ENCODE data around the gene COPS2.
"Not testable (repeated sequence)": the region's sequence is repeated elsewhere in the genome, so short reads cannot be mapped to it uniquely, and the experiment has no call there.

Gene COPS2

DNA sequence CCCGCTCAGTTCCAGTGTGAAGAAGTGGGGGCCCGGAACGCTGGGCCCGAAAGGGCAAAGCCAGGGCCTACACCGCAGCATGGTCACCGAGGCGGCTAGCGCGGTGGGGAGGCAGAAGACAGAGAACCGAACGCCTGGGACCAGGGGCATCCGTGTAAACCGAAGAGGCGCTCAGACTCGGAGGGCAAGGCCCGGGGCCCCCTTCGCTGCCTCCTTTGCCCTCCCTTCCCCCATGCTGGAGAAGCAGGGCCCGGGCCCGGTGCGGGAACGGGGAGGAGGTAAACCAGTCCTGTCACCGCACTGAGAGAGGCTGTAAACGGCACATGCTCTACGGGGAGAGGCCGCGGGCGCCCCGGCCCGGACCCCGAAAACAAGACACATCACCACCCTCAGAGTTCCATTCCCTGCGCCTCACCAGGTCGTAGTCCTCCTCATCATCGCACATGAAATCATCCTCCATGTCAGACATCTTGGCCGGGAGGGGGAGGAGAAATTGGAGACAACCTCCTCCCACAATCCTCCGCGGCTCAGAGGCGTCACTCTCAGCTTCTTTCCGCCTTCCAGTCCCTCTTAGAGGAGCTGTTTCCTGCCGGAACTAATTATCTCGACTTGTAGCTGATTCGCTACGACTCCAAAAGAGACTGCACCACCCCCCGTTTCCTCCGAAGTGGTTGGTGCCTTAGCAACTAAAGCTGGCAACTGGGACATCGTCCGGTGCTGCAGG lies at the start of gene COPS2:
Gene COPS2, minus strand, starts transcription at position 490 of the 724 bp plus-strand sequence. Its CDS starts 21 bp downstream, at position 469.
- peak; percentile 92 for DNase-seq

DNA sequence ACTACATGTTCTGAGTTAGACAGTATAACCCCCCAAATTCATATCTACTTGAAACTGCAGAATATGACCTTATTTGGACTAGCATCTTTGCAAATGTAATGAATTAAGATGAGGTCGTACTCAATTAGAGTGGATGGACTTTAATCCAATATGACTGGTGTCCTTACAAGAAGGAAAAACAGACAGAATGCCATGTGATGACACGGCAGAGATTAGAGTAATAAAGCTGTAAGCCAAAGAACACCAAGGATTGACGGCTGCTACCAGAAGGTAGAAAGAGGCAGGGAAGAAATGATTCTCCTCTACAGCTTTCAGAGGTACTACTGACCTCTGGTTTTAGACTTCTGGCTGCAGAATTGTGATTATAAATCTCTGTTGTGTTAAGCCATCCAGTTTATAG lies 44.9 kb upstream of the COPS2 start:
- DNase-seq = no peak

DNA sequence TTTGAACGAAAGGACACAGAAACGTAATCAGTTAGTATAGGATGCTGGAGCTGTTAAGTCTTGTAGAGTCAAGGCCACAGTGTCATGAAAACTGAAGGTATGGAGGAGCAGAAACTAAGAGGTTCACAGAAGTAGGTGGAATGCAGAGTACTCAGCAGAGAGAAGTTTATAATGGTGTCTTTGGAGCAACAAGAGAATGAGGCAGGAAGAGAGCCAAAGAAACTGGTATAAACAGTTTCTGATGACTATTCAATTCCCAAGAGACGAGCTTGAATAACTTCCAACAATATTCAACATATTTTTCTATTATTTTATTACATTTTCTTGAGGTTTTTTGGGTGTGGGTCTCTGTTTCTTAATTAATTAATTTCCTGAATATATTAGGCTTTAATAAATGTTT lies 44.3 kb upstream of the COPS2 start:
- DNase-seq = no peak

DNA sequence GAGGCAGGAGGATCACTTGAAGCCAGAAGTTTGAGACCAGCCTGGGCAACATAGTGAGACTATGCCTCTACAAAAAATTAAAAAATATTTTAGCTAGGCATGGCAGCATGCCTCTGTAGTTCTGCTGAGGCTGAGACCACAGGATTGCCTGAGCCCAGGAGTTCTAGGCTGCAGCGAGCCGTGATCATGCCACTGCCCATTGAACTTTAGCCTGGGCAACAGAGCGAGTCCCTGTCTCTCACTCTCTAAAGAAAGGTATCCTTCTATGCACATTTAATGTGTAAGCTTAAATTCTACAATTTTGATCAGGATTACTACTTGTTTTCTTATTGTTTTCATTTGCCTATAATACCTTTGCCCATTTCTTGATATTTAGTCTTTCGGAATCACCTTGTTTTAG lies 41.5 kb upstream of the COPS2 start:
- DNase-seq = no peak

DNA sequence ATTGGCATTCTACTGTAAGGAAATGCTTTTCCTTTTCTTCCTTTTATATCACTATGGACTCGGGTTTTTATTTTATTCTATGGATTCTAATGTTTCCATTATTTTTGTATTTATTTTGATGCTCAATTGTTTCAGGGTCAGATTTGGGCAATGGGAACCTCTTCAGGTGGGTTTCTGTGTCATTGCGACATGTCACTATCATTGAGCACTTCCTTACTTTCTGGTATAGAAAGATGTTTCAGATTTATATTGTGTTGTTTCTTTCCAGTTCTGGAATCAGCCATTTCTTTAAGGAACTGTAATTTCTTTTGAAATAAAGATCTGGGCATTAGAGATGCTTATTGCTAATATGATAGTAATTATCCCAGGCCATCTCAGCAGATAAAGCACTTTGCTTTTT lies 36.5 kb upstream of the COPS2 start:
- DNase-seq = no peak

DNA sequence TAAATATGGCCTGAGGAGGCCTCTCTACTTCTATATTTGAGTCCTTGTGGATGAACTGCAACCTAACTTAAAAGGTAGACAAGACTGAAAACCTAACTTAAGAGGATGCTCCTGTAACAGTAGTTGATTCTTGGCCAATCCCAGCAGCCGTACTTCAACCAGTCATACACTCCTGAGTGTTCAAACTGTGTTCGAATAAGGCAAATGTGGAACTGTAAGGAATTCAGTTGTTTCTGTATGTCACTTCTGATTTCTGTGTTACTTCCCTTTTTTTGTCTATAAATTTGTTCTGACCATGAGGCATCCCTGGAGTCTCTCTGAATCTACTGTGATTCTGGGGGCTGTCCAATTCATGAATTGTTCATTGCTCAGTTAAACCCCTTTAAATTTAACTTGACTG lies 35.2 kb upstream of the COPS2 start:
- DNase-seq = no peak

DNA sequence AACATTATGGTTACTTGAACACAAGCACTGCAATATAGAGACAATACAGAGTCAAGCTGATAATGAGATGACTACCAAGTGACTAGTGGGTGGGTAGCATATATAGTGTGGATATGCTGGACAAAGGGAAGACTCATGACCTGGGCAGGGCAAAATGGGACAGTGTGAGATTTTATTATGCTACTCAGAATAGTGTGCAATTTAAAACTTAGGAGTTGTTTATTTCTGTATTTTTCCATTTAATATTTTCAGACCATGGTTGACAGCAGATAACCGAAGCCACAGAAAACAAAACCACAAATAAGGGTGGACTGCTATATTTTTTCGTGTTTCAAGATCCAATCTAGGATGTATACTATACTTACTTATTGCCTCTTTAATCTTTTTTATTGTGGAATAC lies 34.2 kb upstream of the COPS2 start:
- no peak for DNase-seq

DNA sequence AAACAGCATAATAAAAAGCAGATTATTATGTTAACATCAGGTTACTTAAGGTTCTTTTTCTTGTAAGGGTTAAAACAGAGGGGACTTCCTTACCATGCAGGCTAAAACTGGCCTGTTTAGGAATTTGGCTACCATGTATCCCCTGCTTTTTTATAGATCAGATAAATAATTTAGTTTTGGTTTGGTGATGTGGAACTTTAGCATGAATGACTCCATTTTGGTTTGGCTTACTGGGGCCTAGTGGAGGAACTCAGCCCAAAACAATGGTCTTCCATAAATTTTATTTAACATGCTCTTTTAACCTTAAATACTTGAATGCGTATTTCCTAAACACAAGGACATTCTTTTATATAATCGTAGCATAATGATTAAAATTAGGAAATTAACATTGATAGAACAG lies 33.5 kb upstream of the COPS2 start:
- DNase-seq = no peak

DNA sequence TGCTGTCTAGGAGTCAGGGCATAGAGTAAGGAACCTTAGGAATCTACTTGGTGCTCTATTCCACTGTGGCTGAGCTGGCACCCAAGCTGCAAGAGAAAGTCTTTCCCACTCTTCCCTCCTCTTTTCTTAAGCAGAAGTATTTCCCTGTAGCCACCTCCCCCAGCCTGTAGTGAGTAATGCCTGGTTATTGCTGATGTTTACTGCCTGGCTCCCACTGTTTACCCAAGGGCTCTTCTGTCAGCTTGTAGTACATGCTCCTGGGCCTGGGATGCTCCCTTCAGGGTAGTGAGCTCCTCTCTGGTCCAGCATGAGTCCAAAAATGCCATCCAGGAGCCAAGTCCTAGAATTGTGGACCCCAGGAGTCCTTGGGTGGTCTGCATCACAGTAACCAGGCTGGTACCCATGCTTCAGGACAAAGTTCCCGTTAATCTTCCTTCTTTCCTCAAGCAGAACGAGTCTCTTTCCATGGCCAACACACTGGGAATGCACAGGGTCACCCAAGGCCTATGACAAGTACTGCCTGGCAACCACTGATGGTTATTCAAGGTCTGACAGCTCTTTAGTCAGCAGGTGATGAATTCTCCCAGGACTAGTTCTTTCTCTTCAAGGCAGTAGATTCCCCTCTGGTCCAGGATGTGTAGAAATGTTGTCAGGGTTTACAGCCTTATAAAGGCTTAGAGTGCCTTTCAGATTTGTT lies 32.3 kb upstream of the COPS2 start:
- no peak for DNase-seq

DNA sequence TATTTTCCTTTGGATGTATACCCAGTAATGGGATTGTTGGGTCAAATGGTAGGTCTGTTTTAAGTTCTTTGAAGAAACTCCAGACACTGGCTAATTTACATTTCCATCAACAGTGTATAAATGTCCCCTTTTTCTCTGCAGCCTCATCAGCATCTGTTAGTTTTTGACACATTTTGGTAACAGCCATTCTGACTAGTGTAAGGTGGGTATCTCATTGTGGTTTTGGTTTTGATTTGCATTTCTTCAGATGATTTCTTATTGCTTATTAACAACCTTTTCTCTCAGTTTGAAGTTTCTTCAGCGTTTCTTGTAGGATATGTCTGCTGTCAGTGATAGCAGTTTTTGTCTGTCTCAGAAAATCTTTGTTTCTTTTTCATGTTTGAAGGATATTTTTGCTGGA lies 30.1 kb upstream of the COPS2 start:
- DNase-seq = no peak

DNA sequence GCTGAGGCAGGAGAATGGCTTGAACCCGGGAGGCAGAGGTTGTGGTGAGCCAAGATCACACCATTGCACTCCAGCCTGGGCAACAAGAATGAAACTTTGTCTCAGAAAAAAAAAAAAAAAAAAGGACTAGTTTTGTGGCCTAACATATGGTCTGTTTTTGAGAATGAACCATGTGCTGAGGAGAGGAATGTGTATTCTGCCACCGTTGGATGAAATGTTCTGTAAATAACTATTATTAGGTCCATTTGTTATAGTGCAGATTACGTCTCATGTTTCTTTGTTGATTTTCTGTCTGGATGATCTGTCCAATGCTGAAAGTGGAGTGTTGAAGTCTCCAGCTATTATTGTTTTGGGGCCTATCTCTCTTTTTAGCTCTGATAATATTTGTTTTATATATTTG lies 28.3 kb upstream of the COPS2 start:
- DNase-seq = not testable (repeated sequence)

DNA sequence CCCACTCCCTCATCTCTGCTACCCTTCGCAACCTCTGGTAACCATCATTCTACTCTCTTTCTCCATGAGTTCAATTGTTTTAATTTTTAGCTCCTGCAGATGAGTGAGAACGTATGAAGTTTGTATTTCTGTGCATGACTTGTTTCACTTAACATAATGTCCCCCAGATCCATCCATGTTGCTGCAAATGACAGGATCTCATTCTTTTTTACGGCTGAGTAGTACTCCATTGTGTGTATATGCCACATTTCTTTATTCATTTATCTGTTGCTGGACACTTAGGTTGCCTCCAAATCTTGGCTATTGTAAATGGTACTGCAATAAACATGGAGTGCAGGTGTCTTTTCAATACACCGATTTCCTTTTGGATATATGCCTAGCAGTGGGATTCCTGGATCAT lies 26.7 kb upstream of the COPS2 start:
- DNase-seq = no peak

DNA sequence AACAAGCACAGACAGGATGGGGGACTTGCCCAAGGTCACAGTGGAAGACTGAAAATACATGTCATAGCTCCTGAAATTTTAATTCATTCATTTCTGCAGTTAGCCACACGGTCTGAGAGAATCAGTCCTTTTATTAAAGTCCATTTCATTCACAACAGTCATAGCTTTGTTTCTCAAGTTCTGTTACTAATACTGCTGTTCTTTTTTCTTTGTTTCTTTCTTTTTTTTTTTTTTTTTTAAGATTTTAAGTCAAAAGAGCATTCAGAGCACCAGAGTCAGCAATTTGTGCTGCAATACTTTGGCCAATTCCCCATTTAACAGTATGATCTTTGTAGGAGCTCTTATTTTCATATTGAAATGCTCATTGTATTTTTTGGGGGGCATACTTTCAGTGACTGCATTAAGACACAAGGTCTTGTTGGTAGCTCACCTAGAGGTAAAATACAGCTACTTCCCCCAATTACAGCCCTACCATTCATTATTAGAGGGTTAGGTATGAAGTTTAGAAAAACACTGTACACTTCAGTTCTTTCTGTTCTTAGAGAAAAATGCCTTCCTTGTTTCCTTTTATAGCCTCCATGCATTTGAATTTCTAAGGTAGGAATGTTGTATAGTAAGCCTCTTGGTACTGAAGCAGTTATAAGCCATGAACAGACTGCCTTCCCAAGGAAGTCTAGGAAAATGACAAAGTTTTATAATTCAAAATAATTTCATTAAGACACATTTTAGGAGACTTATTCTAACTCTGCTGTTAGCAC lies 24.2 kb upstream of the COPS2 start:
- no peak for DNase-seq

DNA sequence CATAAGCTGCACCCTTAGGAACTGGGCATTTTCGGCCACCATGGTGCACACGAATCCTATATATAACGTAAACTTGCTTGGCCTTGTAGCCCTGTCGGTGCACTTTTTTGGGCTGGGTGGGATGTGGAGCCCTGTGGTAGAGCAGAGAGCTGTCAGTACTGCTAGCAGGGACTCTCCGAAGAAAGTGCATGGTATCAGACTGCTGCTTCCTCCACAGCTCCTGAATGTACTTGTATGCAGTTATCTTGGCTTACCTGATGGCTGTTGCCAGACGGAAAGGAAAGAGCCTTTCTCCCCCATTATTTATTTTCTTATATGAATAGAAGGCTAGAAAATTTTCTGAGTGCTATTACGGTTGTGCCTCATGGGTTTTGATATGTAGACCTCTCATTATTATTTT lies 23.1 kb upstream of the COPS2 start:
- DNase-seq = no peak

DNA sequence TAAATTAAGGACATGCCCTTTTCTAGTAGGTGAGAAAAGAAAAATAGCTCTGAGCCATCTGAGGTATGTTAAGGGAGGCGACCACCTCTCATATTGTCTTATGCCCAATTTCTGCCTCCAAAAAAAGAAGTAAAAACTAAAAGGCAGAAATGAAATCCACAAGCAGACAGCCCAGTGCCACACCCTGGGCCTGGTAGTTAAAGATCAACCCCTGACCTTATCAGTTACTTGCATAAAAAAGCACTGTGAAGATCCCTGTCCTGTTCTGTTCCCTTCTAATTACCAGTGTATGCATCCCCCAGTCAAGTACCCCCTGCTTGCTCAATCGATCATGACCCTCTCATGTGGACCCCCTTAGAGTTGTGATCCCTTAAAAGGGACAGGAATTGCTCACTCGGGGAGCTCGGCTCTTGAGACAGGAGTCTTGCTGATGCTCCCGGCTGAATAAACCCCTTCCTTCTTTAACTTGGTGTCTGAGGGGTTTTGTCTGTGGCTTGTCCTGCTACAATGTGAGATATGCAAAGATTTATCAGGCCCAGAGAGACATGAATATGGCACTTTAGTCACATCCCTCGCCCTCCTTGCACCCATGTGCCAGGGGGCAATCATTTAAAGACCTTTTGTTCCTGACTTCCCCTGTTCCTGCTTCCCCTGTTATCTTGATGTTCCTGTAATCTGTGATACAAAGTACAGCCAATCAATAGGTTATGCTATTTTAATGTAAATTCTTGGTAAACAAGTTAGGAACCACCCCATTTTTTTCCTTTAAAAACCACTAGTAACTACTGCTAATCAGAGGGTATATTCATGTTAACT lies 20.4 kb upstream of the COPS2 start:
- not testable (repeated sequence) for DNase-seq

DNA sequence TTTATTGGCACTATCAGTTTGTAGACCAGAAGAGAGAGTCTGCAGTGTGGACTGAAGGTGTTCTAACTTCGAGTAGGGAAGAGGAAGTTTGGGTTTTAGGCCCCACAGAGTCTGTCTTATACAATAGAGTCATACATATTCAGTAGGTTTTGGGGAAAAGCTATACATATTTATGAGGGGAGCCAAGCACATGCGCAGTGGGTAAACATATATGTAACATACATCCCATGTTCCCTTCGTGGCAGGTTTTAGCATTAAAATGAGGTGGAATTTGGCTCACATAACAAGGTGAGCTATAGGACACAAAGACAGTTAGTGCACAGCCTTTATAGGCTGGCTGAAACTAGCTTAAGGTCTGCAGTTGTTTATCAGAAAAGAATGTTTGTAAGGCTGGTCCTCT lies 19.5 kb upstream of the COPS2 start:
- no peak for DNase-seq

DNA sequence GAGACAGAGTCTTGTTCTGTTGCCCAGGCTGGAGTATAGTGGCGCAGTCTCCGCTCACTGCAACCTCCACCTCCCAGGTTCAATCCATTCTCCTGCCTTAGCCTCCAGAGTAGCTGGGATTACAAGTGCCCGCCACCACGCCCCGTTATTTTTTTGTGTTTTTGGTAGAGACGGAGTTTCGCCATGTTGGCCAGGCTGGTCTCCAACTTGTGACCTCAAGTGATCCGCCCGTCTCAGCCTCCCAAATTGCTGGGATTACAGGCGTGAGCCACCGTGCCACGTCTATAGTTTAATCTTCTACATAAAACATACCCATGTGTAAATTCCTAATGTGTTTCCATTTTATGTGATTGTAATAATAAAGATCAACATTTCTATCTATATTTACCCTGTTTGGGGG lies 16.4 kb upstream of the COPS2 start:
- no peak for DNase-seq

DNA sequence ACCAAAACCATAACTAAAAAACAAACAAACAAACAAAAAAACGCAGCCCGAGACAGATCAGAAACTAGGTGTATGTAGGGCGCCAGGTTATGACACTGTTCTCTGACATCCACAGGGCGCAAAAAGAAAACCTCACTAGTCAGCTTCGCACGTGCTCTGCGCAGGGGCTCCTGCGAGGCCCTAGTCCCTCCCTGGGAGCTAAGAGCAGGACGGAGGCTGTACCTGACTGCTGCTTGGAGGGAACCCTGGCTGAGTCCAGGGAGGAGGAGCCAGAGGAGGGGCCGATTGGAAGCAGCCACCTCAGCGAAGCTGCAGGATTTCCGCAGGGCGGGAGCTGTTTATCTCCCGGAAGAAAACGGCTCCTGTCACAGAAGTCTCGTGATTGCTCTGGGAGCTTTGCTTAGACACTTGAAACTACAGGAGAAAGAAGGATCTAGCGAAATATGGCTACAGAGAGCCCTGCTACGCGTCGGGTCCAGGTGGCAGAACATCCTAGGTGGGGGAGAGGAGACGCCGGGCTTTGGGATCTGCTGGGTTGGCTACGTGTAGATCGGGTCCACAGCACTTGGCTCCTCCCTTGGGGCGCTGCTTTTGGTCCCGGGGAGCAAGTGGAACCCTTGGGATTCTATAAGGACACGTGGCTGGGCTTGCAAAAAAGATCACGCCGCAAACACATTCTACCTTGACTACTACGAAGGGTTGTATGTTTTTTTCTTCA lies 14.6 kb upstream of the COPS2 start, which contains the start of gene GALK2:
Gene GALK2, plus strand, starts transcription at position 368 of the 718 bp plus-strand sequence. Its CDS starts 76 bp downstream, at position 444.
- DNase-seq = peak; percentile 85

DNA sequence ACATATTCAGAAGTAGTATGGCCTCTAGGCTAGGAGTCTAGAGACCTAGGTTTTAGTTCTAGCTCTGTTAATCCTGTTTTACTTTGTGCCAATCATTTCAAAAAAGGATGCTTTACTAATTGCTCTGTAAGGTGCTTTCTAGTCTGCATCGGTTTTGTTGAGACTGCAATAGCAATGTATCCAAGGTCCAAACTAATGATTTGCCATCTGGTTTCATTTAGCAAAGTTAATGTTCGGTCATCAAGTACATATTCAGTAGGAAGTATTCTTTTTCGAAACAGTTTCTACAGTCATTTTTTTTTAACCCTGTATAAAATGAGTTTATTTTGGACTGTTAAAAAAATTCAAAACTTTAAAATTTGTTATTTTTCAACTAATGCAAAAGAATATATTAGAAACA lies 12.6 kb upstream of the COPS2 start:
- DNase-seq = no peak

DNA sequence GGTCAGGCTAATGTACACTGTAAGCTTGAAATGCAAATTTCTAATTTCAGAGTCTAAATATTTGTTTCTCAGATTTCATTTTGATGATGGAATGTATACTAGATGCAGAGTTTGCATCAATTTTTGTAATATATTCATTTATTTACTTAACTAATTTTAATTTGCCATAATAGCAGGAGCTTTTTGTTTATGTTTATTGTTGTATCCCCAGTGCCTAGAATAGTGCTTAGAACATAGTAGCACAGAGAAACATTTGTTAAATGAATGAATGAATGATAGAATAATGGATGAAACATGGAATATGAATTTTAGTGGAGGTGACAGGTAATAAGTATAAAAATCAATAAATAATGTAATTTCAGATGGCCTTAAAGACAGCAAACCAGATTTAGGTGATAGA lies 9.5 kb upstream of the COPS2 start:
- DNase-seq = no peak

DNA sequence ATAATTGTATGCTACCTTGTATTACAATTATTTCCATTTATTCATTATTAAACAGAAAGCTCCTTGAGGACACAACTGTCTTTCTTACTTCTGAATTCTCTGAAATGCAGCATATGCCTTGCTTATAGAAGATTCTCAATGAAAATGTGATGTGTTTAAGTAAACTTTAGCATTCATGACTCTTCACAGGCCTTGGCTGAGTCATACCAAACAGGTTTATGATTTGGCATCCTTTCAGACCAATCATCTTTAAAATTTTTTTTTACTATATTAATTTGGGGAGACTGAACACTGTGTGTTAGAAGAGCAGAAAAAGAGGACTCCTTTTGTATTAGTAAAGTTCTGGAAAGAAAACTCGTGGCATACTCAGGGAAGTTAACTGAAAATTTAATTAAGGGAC lies 8.3 kb upstream of the COPS2 start:
- DNase-seq = no peak

All from CD4-positive, alpha-beta T cell treated with Interleukin-17A for 4 hours (primary cell).